HG02642 (cell line): ENCODE measurements around the gene TAMALIN.

Experiments
- ATAC-seq: cut with Tn5 transposase; IDR thresholded peaks from one replicate; pipeline ENCODE4 v1.9.1; 2021; ENCODE audit warnings: mild to moderate bottlenecking; ENCODE audit not compliant: unreplicated experiment, poor library complexity

Gene TAMALIN

DNA sequence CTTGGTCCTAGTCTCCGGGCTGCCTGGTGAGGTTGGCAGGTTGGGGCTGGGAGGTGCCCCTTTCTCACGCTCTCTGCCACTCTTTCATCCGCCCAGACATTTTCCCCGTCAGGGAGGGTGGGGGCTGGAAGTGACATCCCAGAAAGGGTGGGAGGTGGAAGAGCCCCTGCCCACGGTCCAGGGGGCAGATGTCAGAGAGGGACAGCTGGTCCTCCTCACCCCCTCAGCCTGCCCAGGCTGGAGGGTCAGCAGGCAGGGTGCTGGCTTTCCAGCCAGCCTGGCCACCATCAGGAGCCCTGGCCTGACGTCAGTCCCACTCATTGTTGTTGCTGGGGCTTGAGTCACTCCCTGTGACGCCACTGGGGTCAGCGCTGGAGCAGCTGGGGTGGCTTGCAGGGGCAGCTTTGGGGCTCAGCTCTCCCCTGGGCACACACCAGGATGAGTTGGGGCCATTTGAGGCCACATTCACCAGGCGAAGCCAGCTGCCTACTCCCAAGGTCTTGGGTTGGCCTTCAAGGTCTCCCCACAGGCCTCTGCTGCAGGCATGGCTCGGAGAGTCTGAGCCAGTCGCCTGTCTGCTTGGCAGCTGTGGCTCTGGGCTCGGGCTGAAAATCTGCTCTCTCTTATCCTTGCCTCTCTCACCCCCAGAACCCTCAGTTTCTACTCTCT is 57.4 kb downstream of the TAMALIN start:
- ATAC-seq: no peak
